ENCODE results near the gene EXOC6B. TPM values are rescaled to one million over a fixed set of nuclear protein-coding genes. Genes with fewer than 3 reads are reported as not detected.

EXOC6B gene
- 10 to 100 TPM; 21.0 to 57.7 (median 36.1) TPM for total RNA-seq

DNA sequence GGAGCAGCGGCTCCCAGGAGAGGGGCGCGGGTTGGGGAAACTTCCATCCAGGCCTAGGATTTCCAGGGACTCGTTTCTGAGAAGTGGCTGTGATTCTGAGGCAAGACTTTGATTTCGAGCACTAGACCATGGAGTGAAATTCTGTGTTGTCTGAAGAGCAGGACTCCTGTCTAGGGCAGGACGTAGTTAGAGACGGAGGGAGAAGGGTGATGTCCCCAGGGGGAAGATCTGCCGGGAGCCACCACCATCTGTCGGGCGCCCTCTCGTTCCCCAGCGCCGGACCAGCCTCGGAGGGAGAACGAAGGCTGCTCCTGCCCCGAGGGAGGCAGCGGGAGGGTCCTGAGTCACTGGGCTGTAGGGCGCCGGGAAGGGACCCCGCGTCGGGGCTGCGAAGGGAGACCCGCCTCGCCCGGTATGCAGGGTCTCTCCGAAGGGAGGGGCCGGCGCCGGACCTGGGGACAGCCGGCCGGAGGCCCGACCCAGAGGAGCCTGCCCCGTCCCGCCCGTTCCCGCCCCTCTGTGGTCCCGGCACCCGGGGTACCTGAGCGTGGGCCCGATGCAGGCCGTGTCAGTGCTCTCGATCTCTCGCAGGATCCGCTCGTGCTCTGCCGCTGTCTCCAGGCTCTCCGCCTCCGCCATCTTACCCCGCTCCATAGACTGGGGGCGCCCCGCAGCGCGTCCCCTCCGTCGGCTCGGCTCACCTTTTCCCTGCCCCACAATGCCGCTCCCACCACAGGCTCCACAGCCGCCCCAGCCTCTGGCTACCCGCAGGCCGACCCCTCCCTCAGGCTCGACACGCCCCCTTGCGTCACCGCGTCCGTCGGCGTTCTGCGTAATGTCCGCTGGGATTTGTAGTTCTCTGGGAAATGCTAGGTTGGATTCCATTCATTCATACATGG is at the start of gene EXOC6B:
Gene EXOC6B, minus strand, starts transcription at position 777 of the 899 bp plus-strand sequence.
- 1 to 2% methylated on average over 24 to 35 of the region's 71 CpGs for WGBS, 2 donors
- H3K4me1 ChIP-seq = peaks cover 19 to 77% (median 44%) of the 10 kb centered on the region in 3 donors
- intact Hi-C loops (cut with DNase I) = no loop called here

DNA sequence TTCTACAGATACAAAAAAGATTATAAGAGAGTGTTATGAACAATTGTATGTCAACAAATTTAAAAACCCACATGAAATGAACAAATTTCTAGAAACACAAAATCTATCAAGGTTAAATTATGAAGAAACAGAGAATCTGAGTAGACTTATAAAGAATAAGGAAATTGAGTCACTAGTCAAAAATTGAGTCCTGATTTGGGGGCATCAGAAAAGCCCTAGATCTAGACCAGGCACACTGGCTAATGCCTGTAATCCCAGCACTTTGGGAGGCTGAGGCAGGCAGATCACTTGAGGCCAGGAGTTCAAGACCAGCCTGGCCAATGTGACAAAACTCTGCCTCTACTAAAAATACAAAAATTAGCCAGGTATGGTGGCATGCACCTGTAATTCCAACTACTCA is 46.0 kb upstream of the EXOC6B start:
- no peak for TF ChIP-seq POLR2A (IDR thresholded peaks at IDR 0.05)
- TF ChIP-seq, protein P1, sequence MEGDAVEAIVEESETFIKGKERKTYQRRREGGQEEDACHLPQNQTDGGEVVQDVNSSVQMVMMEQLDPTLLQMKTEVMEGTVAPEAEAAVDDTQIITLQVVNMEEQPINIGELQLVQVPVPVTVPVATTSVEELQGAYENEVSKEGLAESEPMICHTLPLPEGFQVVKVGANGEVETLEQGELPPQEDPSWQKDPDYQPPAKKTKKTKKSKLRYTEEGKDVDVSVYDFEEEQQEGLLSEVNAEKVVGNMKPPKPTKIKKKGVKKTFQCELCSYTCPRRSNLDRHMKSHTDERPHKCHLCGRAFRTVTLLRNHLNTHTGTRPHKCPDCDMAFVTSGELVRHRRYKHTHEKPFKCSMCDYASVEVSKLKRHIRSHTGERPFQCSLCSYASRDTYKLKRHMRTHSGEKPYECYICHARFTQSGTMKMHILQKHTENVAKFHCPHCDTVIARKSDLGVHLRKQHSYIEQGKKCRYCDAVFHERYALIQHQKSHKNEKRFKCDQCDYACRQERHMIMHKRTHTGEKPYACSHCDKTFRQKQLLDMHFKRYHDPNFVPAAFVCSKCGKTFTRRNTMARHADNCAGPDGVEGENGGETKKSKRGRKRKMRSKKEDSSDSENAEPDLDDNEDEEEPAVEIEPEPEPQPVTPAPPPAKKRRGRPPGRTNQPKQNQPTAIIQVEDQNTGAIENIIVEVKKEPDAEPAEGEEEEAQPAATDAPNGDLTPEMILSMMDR (IDR thresholded peaks at IDR 0.05) = no peak
- Histone ChIP-seq H3K4me3 (no peak overlapping the region), H3K27me3 (peaks cover 0 to 26% (median 2%) of the 10 kb centered on the region in 4 donors), H3K9me3 (no peaks in the 10 kb centered on the region), H3K36me3 (no peaks in the 10 kb centered on the region), H3K27ac (no peak overlapping the region), H3K4me1 (no peaks in the 10 kb centered on the region)
- no peak for DNase-seq
- intact Hi-C loops (cut with DNase I) = no loop called here

More for the DNA sequence above, at the start of gene EXOC6B:
- peak; percentile 43 for DNase-seq
- H3K27me3 ChIP-seq = no peaks in the 10 kb centered on the region
- peak within 1 kb of the TSS; percentile 91 to 96 (median 92) for H3K27ac ChIP-seq
- peak within 1 kb of the TSS; percentile 73 to 95 (median 91) for H3K4me3 ChIP-seq
- no peaks in the 10 kb centered on the region for H3K36me3 ChIP-seq
- H3K9me3 ChIP-seq = no peaks in the 10 kb centered on the region
- peak in 3 of 4 donors; percentile 73 to 91 (median 91) for TF ChIP-seq POLR2A (IDR thresholded peaks at IDR 0.05)
- TF ChIP-seq, protein P1 (IDR thresholded peaks at IDR 0.05) = peak in 4 of 6 experiments; percentile 8 to 22 (median 15)

DNA sequence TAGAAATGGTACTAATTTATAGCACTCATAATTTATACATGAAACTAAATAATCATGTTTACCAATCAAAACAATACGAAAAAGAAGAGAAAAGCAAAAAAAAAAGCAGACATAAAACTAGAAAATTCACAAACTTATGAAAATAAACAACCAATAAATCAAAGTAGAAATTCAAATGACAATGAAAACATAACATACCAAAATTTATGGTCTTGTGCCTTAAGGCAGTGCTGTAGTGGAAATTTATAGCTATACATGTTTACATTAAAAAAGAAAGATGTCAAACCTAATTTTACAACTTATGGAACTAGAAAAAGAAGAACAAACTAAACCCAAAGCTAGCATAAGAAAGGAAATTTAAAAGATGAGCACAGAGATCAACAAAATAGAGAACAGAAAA is 45.2 kb upstream of the EXOC6B start:
- peaks cover 0 to 24% (median 2%) of the 10 kb centered on the region in 4 donors for H3K27me3 ChIP-seq
- intact Hi-C loops (cut with DNase I) = no loop called here
- WGBS, 2 donors = 38 to 48% methylated on average over 1 of the region's 1 CpG
- no peak overlapping the region for H3K27ac ChIP-seq
- no peaks in the 10 kb centered on the region for H3K4me1 ChIP-seq
- TF ChIP-seq POLR2A (IDR thresholded peaks at IDR 0.05) = no peak
- TF ChIP-seq, protein P1 (IDR thresholded peaks at IDR 0.05) = no peak
- no peak for DNase-seq
- no peak overlapping the region for H3K4me3 ChIP-seq
- no peaks in the 10 kb centered on the region for H3K36me3 ChIP-seq
- no peaks in the 10 kb centered on the region for H3K9me3 ChIP-seq

DNA sequence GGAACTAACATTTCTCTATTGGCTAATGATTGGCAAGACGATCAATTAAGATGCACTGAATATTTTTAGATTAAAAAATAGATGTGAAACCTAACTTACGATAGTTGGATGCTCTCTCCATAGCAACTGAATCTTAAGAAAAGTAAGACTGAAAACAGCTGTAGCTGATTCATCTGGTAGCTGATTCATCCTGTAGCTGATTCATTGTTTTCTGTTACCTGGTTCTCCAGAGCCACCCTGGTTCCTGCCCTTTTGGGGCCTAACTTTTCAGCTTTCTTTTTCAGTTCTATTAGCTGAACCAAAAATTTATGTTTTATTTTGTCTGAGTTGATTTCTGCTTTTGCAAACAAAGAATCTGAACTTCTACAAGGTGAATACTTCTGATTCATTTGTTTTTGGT is 38.7 kb upstream of the EXOC6B start:
- Histone ChIP-seq H3K27ac (no peak overlapping the region), H3K27me3 (peaks cover 0 to 37% (median 3%) of the 10 kb centered on the region in 4 donors), H3K9me3 (no peaks in the 10 kb centered on the region), H3K36me3 (no peaks in the 10 kb centered on the region), H3K4me1 (peaks cover 8 to 13% (median 10%) of the 10 kb centered on the region in 3 donors), H3K4me3 (no peak overlapping the region)
- intact Hi-C loops (cut with DNase I) = no loop called here
- TF ChIP-seq, protein P1 (IDR thresholded peaks at IDR 0.05) = no peak
- no peak for TF ChIP-seq POLR2A (IDR thresholded peaks at IDR 0.05)
- WGBS, 2 donors = 19 to 22% methylated on average over 2 of the region's 2 CpGs
- DNase-seq = no peak

DNA sequence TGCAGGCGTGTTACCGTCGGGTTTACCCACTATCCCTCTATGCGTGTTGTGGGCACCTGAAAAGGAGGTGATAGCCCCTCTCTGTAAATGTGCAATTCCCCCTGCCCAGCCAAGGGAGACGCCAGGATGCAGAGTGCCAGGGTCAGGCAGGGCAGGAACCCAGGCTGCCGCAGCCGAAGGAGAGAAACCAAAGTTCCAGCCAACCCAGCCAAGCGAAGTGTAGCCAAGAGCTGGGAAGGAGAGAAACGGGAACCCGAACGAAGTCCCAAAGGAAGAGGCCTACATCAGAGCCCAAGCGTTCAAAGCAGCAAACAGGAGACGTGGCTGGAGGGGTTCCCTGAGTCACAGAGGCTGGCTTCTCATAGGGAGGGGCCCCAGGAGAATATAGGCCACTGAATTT is 37.2 kb upstream of the EXOC6B start:
- H3K27ac ChIP-seq = no peak overlapping the region
- 50 to 55% methylated on average over 3 to 9 of the region's 13 CpGs for WGBS, 2 donors
- H3K27me3 ChIP-seq = peaks cover 0 to 33% (median 1%) of the 10 kb centered on the region in 4 donors
- no peaks in the 10 kb centered on the region for H3K36me3 ChIP-seq
- H3K4me1 ChIP-seq = peaks cover 8 to 13% (median 10%) of the 10 kb centered on the region in 3 donors
- intact Hi-C loops (cut with DNase I) = loop anchor here (2.0 kb wide), 1 partner anchor 92 kb away; no protein-coding TSS in a partner anchor
- H3K4me3 ChIP-seq = peak overlapping the region in 2 of 4 donors; percentile 24 to 53
- no peak for TF ChIP-seq POLR2A (IDR thresholded peaks at IDR 0.05)
- TF ChIP-seq, protein P1 (IDR thresholded peaks at IDR 0.05) = no peak
- no peak for DNase-seq
- no peaks in the 10 kb centered on the region for H3K9me3 ChIP-seq

All from esophagus squamous epithelium (tissue), 5 donors.